Ishikawa (cell line): ENCODE data around the gene DSTN.

Experiments
- EGR1 ChIP-seq: IDR thresholded peaks from 2 replicates; pipeline ENCODE4 v1.6.1; 2012
- EP300 ChIP-seq: IDR thresholded peaks from 2 replicates; pipeline ENCODE4 v1.6.1; 2012; ENCODE audit warnings: borderline replicate concordance
- FOXM1 ChIP-seq: IDR thresholded peaks from 2 replicates; pipeline ENCODE4 v1.6.1; 2012; ENCODE audit warnings: low read depth, borderline replicate concordance
- NFIC ChIP-seq: IDR thresholded peaks from 2 replicates; pipeline ENCODE4 v1.6.1; 2012
- RAD21 ChIP-seq: IDR thresholded peaks from 2 replicates; pipeline ENCODE4 v1.6.1; 2012; ENCODE audit warnings: low read depth
- TCF12 ChIP-seq: IDR thresholded peaks from 2 replicates; pipeline ENCODE4 v1.6.1; 2012; ENCODE audit warnings: low read depth
- YY1 ChIP-seq: IDR thresholded peaks from 2 replicates; pipeline ENCODE4 v1.6.1; 2012; ENCODE audit warnings: low read depth
- TF ChIP-seq, protein P1 (sequence below): IDR thresholded peaks from 2 replicates; pipeline ENCODE4 v1.6.1; 2012
- TF ChIP-seq, protein P2 (sequence below): IDR thresholded peaks from 2 replicates; pipeline ENCODE4 v1.6.1; 2012; ENCODE audit warnings: low read depth, mild to moderate bottlenecking

DNA sequence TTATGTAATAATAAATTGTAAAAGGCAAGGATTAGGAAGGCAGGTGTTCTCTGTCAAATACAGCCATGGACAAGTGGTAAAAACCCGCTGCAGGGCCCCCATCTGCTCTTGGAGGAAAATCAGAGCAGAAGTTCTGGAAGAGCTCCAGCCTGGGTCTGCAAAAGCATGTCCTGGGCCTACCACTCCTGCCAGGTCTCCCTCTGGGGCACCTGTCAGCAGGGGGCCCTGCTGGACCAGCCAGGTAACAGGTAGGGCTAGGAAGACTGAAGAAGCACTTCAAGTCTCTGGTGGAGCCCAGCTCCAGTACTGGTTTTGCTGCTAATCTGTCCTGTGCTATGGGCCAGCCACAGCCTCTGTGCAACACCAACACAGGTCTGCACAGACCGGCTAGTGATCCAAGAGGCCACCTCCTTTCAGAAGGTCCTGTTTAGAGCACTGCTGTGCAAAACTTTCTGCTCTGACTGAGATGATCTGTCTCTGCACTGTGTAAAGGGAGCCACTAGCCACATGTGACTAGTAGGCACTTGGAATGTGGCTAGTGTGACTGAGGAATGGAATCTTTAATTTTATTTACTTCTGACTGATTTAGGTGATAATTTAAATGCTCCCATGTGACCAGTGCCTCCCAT, 82.0 kb downstream of the DSTN start:
- no peak for TF ChIP-seq TCF12
- TF ChIP-seq YY1, result no peak
- 0 out of 2 replicates have a peak, but pooled peaks have one; percentile 2 for TF ChIP-seq RAD21
- TF ChIP-seq, protein P1, sequence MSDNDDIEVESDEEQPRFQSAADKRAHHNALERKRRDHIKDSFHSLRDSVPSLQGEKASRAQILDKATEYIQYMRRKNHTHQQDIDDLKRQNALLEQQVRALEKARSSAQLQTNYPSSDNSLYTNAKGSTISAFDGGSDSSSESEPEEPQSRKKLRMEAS, result no peak
- no peak for TF ChIP-seq EP300
- no peak for TF ChIP-seq FOXM1
- TF ChIP-seq EGR1, result no peak
- no peak for TF ChIP-seq NFIC
- TF ChIP-seq, protein P2, sequence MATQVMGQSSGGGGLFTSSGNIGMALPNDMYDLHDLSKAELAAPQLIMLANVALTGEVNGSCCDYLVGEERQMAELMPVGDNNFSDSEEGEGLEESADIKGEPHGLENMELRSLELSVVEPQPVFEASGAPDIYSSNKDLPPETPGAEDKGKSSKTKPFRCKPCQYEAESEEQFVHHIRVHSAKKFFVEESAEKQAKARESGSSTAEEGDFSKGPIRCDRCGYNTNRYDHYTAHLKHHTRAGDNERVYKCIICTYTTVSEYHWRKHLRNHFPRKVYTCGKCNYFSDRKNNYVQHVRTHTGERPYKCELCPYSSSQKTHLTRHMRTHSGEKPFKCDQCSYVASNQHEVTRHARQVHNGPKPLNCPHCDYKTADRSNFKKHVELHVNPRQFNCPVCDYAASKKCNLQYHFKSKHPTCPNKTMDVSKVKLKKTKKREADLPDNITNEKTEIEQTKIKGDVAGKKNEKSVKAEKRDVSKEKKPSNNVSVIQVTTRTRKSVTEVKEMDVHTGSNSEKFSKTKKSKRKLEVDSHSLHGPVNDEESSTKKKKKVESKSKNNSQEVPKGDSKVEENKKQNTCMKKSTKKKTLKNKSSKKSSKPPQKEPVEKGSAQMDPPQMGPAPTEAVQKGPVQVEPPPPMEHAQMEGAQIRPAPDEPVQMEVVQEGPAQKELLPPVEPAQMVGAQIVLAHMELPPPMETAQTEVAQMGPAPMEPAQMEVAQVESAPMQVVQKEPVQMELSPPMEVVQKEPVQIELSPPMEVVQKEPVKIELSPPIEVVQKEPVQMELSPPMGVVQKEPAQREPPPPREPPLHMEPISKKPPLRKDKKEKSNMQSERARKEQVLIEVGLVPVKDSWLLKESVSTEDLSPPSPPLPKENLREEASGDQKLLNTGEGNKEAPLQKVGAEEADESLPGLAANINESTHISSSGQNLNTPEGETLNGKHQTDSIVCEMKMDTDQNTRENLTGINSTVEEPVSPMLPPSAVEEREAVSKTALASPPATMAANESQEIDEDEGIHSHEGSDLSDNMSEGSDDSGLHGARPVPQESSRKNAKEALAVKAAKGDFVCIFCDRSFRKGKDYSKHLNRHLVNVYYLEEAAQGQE, result no peak
